ENCODE measurements around the gene ATP1A3. TPM values are rescaled to one million over a fixed set of nuclear protein-coding genes. Genes with fewer than 3 reads are reported as not detected.
A peak's percentile ranks its signal among the peaks of the same experiment; 100 is the strongest.
"Not testable (repeated sequence)": the region's sequence is repeated elsewhere in the genome, so short reads cannot be mapped to it uniquely, and the experiment has no call there.

The ATP1A3 gene
- total RNA-seq, 2 experiments from 2014 or later, result 1.9 to 2.0 TPM

DNA sequence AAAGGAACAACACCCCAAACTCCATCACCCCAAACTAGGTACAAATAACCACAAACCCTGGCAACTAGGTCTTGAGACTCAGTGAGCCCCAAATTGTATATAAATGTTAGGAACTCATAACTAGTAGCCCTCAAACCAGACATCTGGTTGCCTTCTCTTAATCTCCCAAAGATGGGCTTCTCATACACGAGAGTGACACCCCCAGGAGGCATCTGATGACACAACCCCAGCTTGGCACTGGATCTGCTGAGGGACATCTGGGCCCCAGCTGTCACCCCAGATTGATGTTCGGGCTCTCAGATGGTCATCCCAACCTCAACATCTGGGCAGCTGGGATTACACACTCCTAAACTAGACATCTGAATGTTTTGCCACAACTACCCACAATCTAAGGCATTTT lies 49.7 kb downstream of the ATP1A3 start:
- CTCF ChIA-PET, result interaction anchor here (0.6 to 5.1 kb wide), 5 partner anchors 7 to 72 kb away, joined by 4 to 38 read pairs (median 9); partner anchors contain the start of gene RABAC1
- peaks cover 12% of the 10 kb centered on the region for H3K27me3 Mint-ChIP-seq
- H3K9me3 Mint-ChIP-seq, result no peaks in the 10 kb centered on the region
- no peak for DNase-seq
- no peak overlapping the region for H3K4me3 Mint-ChIP-seq
- H3K4me1 Mint-ChIP-seq, result peaks cover 39% of the 10 kb centered on the region
- POLR2A ChIA-PET, result no interaction called here
- no peak overlapping the region for H3K27ac Mint-ChIP-seq
- peaks cover 9% of the 10 kb centered on the region for H3K36me3 Mint-ChIP-seq (ENCODE audit: low read depth)

DNA sequence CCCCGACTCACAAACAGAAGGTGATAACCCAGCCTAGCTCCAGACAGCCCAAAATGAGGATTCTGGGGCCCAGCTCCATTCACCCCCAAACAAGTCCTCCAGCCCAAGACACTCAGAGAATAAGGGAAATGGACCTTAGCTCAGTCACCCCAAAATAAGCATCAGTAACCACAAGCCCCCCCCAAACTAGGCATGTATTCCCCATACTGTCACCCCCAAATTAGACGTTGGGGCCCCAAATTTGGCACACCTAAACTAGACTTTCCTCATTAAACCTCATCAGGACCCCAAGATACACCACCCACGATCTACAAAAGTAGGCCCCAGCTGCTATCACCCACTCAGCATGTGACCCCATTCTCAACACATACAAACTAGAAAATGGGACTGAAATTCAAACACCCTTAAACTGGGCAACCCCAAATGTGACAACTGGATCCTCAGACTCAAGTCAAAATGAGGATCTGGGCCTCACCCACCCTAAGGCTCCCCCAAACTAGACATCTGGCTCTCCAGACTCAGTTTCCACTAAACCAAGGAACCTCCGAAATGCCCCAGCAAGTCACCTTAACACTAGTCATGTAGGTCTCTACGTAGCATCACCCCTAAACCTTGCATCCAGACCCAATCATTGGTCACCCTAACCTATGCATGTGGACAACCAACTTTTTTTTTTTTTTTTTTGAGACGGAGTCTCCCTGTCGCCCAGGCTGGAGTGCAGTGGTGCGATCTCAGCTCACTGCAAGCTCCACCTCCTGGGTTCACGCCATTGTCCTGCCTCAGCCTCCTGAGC lies 52.4 kb downstream of the ATP1A3 start:
- DNase-seq, result no peak
- ChIA-PET POLR2A (no interaction called here), CTCF (interaction anchor here (0.8 to 1.8 kb wide), 5 partner anchors 11 to 106 kb away, joined by 3 to 4 read pairs (median 3); no protein-coding TSS in a partner anchor)
- Mint-ChIP-seq H3K27me3 (peaks cover 18% of the 10 kb centered on the region), H3K9me3 (no peaks in the 10 kb centered on the region), H3K27ac (peak overlapping the region; percentile 68), H3K4me3 (peak overlapping the region; percentile 5), H3K4me1 (peaks cover 37% of the 10 kb centered on the region), H3K36me3 (ENCODE audit: low read depth) (peaks cover 9% of the 10 kb centered on the region)

DNA sequence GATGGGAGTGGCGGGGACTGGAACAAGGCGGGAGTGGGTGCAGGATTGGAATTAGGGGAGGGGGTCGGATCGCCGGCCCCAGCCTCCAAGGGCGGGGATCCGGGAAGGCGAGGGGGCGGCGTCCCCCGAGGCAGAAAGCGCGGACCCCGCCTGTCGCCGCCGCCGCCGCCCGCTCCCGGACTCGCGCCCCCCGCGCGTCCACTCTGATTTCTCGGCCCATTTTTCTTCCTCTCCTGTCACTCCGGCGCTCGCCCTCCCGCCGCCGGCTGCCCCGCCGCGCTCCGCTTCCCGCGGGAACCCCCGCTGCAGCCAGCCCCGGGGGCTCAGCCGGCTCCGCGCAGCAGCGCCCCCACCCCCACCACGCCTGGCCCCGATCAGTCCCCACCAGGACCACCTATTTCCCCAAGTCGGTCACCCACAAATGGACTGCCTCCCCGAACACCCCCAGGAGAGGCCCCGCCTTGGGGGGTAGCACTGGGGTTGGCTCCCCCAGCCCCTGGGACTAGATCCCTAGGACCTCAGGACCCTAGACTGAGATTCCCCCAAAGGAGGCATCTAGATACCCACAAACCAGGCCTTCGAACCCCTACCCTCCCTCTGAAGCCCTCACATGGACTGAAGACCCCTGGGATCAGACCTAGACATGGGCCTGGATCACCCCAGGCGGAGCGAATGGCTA lies 53.2 kb downstream of the ATP1A3 start:
- Mint-ChIP-seq H3K27me3 (peaks cover 25% of the 10 kb centered on the region), H3K4me1 (peaks cover 34% of the 10 kb centered on the region), H3K4me3 (peak overlapping the region; percentile 59), H3K9me3 (no peaks in the 10 kb centered on the region), H3K27ac (peak overlapping the region; percentile 68), H3K36me3 (ENCODE audit: low read depth) (peaks cover 9% of the 10 kb centered on the region)
- DNase-seq, result no peak
- ChIA-PET CTCF (interaction anchor here (0.8 to 1.8 kb wide), 5 partner anchors 11 to 105 kb away, joined by 3 to 5 read pairs (median 3); no protein-coding TSS in a partner anchor), POLR2A (no interaction called here)

DNA sequence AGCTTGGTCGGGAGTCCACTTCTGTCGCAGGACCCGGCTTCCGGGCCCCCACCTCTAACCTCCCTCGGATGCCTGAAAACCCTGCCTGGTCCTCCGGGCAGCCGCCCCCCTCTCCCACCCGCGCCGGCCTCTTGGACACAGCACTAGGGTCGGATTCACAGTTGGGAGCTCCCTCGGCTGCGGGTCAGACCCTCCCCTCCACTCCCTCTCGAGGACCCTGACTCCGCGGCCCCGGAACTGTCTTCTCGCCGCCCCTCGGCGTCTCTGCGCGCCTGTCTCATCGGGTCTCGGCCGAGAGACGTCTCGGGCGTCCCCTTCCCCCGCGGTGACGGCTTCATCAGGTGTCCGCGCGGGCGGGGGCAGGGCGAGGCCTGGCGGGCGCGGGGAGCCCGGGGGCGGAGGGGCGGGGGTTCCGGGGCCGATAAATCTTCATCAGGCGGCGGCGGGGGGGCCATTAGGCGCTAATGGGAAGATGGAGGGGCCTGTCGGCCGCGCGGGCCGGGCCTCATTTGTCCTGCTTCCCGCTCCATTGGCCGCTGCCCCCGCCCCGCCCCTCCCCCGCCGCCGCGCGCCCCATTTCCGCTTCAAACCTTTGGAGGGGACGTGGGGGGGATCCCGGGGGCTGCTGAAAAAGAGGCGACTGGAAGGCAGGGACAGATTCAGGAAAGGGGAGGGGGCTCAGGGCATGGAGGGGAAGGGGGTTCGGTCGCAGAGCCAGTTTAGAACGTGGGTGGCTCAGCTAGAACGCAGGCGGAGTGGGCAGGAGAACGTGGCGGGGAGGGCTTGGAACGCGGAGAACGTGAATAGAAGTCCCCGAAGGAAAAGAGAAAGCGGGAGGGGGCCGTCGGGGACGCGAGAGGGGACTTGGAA lies 53.9 kb downstream of the ATP1A3 start:
- ChIA-PET CTCF (interaction anchor here (1.0 to 1.4 kb wide), 2 partner anchors 10 to 67 kb away, joined by 3 to 5 read pairs; no protein-coding TSS in a partner anchor), POLR2A (no interaction called here)
- Mint-ChIP-seq H3K36me3 (ENCODE audit: low read depth) (peaks cover 9% of the 10 kb centered on the region), H3K9me3 (no peaks in the 10 kb centered on the region), H3K27me3 (peaks cover 29% of the 10 kb centered on the region), H3K27ac (peak overlapping the region; percentile 71), H3K4me1 (peaks cover 31% of the 10 kb centered on the region), H3K4me3 (peak overlapping the region; percentile 59)
- no peak for DNase-seq

DNA sequence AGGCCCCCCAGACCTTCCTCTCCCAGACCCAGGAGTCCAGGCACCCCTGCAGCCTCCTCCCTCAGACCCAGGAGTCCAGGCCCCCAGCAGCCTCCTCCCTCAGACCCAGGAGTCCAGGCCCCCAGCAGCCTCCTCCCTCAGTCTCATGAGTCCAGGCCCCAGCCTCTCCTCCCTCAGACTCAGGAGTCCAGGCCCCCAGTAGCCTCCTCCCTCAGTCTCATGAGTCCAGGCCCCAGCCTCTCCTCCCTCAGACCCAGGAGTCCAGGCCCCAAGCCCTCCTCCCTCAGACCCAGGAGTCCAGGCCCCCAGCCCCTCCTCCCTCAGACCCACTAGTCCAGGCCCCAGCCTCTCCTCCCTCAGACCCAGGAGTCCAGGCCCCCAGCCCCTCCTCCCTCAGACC lies 54.8 kb downstream of the ATP1A3 start:
- Mint-ChIP-seq H3K27me3 (peaks cover 34% of the 10 kb centered on the region), H3K27ac (peak overlapping the region; percentile 36), H3K4me1 (peaks cover 30% of the 10 kb centered on the region)
- DNase-seq; POLR2A ChIA-PET; H3K4me3 Mint-ChIP-seq; H3K9me3 Mint-ChIP-seq; H3K36me3 Mint-ChIP-seq (ENCODE audit: low read depth): not testable (repeated sequence)
- CTCF ChIA-PET, result interaction anchor here (1.4 kb wide), 1 partner anchor 66 kb away, joined by 5 read pairs; no protein-coding TSS in a partner anchor

DNA sequence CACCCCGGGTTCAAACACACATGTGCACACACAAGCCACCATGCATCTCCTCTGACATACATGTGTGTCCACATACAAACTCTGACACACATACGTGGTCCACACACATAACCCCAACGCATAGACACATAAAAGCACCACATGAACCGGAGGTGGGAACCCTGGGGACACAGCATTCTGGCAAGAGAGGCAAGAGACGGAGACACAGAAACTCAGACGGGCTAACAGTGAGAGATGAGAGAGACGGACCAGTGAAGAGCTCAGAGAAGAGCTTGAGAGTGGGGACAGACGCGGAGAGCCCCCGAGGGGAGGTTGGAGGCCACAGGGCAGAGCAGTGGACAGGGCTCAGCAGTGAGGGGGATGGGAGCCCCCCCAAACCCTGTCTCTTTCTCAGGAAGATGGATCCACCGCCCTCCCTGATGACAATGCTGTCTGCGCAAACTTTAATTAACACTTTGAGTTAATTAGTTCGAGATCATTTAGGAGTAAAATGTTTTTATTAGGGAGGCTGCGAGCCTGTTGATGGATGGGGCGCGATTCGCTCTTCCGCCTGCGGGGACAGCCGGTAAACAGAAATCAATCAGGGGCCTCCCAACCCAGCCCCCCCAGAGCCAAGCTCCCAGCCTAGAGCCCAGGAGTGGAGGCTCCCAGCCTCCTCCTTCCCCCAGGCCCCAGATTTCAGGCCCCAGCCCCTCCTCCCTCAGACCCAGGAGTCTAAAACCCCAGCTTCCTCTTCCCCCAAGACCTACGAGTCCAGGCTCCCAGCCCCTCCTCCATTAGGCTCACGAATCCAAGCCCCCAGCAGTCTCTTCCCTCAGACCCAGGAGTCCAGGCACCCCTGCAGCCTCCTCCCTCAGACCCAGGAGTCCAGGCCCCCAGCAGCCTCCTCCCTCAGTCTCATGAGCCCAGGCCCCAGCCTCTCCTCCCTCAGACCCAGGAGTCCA lies 56.2 kb downstream of the ATP1A3 start:
- Mint-ChIP-seq H3K27me3 (peaks cover 45% of the 10 kb centered on the region), H3K4me1 (peaks cover 35% of the 10 kb centered on the region), H3K4me3 (no peak overlapping the region), H3K36me3 (ENCODE audit: low read depth) (peaks cover 7% of the 10 kb centered on the region), H3K9me3 (no peaks in the 10 kb centered on the region), H3K27ac (no peak overlapping the region)
- no peak for DNase-seq
- ChIA-PET CTCF (interaction anchor here (0.5 to 1.6 kb wide), 3 partner anchors 8 to 709 kb away, joined by 3 to 9 read pairs (median 3); no protein-coding TSS in a partner anchor), POLR2A (no interaction called here)

DNA sequence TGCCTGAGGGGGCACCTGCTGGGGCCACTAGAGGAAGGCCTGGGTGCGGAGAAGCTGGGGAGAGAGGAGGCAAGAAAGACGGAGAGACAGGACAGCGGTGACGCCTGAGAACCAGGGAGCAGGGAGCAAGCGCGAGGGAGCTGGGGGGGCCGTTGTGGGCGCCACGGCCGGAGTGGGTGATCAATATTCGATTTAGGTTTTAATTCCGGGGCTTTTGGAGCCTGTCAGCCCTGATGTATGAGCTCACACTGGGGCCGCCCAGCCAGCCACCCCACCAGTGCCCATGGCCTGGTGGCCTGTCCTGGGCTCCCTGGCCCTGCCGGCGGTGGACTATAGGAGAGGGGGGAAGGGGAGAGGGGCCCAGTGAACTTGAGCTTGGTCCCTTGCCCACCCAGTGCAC lies 57.1 kb downstream of the ATP1A3 start:
- DNase-seq, result no peak
- peaks cover 34% of the 10 kb centered on the region for H3K4me1 Mint-ChIP-seq
- H3K27ac Mint-ChIP-seq, result peak overlapping the region; percentile 37
- peaks cover 6% of the 10 kb centered on the region for H3K36me3 Mint-ChIP-seq (ENCODE audit: low read depth)
- ChIA-PET POLR2A (no interaction called here), CTCF (interaction anchor here (0.6 to 1.6 kb wide), 2 partner anchors 8 to 505 kb away, joined by 3 to 9 read pairs; no protein-coding TSS in a partner anchor)
- peaks cover 48% of the 10 kb centered on the region for H3K27me3 Mint-ChIP-seq
- no peak overlapping the region for H3K4me3 Mint-ChIP-seq
- no peaks in the 10 kb centered on the region for H3K9me3 Mint-ChIP-seq

DNA sequence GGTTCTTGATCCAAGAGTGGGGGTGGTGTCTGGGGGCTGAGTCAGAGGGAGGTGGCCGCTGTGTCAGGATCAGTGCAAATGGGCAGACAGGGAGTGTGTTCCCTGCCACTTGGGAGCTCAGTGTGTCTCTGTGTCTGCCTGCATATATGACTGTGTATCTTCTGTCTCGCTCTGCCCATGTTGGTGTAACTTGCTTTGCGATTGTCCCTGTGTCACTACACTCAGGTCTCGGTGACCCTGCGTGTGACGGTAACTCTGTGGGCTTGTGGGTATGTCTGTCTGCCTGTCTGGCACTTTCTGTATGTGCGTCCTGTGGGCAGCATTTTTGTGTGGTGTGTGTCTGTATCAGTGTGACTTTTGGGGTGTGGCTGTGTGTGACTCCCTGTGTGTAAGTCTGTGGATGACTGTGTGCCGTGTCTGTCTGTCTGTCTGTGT lies 57.6 kb downstream of the ATP1A3 start:
- no peak overlapping the region for H3K4me3 Mint-ChIP-seq
- peaks cover 33% of the 10 kb centered on the region for H3K4me1 Mint-ChIP-seq
- no peak for DNase-seq
- ChIA-PET CTCF (interaction anchor here (1.6 kb wide), 1 partner anchor 9 kb away, joined by 9 read pairs; no protein-coding TSS in a partner anchor), POLR2A (no interaction called here)
- peaks cover 44% of the 10 kb centered on the region for H3K27me3 Mint-ChIP-seq
- peak overlapping the region; percentile 37 for H3K27ac Mint-ChIP-seq
- peaks cover 3% of the 10 kb centered on the region for H3K36me3 Mint-ChIP-seq (ENCODE audit: low read depth)
- no peaks in the 10 kb centered on the region for H3K9me3 Mint-ChIP-seq

DNA sequence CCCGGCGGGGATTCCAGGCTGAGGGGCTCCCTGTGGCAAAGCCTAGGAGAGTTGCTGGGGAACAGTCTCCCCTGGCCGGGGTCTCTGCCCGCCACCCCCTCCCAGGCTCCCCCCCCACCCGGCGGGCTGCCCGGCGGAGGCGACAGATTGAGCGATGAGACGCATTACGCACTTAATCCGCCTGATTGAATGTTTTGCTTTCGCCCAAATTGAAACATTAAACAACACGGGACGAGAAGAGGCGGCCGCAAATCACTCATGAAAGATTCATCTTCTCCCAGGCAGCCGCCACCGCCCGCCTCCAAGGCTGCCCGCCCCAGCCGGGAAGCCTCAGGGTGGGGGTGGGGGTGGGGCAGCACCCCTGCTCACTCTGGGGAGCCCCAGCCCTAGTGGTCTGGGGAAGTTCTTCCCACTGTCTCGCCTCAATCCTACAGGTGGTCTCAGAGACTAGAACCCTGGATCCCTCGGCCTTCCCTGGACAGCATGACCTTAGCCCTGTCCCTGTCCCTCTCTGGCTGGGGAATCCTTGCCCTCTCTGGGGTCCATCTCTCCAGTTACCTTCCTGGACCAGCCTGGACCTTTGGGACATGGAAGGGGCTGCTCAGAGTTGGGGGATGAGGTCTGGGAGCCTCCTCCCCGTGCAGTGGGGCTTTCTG lies 58.1 kb downstream of the ATP1A3 start:
- ChIA-PET CTCF (interaction anchor here (1.6 kb wide), 1 partner anchor 9 kb away, joined by 9 read pairs; no protein-coding TSS in a partner anchor), POLR2A (no interaction called here)
- H3K4me3 Mint-ChIP-seq, result no peak overlapping the region
- no peaks in the 10 kb centered on the region for H3K9me3 Mint-ChIP-seq
- H3K27me3 Mint-ChIP-seq, result peaks cover 42% of the 10 kb centered on the region
- no peak overlapping the region for H3K27ac Mint-ChIP-seq
- H3K36me3 Mint-ChIP-seq (ENCODE audit: low read depth), result no peaks in the 10 kb centered on the region
- DNase-seq, result no peak
- H3K4me1 Mint-ChIP-seq, result peaks cover 32% of the 10 kb centered on the region

DNA sequence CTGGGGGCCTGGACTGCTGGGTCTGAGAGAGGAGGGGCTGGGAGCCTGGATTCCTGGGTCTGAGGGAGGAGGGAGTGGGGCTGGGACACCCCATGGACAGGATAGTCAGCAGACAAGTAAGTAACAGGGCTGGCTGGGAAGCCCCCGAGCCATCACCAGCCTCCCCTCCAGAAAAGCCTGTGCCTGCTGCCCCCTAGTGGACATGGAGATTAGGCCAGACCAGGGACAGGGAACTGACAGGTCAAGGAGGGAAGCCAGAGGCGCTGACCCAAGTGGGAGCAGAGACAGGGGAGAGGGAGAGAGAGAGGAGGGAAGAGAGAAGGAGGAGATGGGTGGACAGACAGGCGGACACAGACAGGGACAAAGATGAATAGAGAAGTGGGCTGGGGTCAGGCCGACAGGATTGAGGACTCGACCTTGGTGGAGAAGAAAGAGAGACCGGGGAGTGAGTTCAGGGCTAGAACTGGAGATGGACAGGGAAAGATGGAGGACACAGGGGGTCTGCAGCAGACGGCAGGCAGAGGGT lies 59.1 kb downstream of the ATP1A3 start:
- POLR2A ChIA-PET, result no interaction called here
- peaks cover 46% of the 10 kb centered on the region for H3K27me3 Mint-ChIP-seq
- DNase-seq, result peak; percentile 81
- peaks cover 38% of the 10 kb centered on the region for H3K4me1 Mint-ChIP-seq
- no peak overlapping the region for H3K4me3 Mint-ChIP-seq
- CTCF ChIA-PET, result interaction anchor here (0.7 kb wide), 1 partner anchor 29 kb away, joined by 3 read pairs; no protein-coding TSS in a partner anchor
- H3K36me3 Mint-ChIP-seq (ENCODE audit: low read depth), result peaks cover 3% of the 10 kb centered on the region
- peak overlapping the region; percentile 51 for H3K27ac Mint-ChIP-seq
- H3K9me3 Mint-ChIP-seq, result no peaks in the 10 kb centered on the region
